K562 (cell line): ENCODE data around the gene AGPAT3. TPM values are rescaled to one million over a fixed set of nuclear protein-coding genes. Genes with fewer than 3 reads are reported as not detected.
A peak's percentile ranks its signal among the peaks of the same experiment; 100 is the strongest.

ENCODE experiments used
- ATAC-seq: fragments of 200-7000 bp; cut with Tn5 transposase; 3 replicates; pipeline ENCODE4 v1.9.1; 2020; ENCODE audit warnings: moderate library complexity
- BruUV-seq: library from RNA; stranded (reverse); fragments of 400-500 nt; replicated peaks from 2 replicates; lab custom pipeline; 2021; lab: Mats Ljungman, UMichigan
- CTCF ChIA-PET: fragments of 300-600 bp; formaldehyde crosslinking; extraction: SDS; loops from one replicate; lab custom pipeline; 2021; ENCODE audit warnings: low intra/inter-chr PET ratio; lab: Yijun Ruan, JAX
- POLR2A ChIA-PET: fragments of 300-600, 350-650 bp; sonication (Branson Sonifier 250); formaldehyde crosslinking; extraction: SDS; loops from one replicate; lab custom pipeline; 2021; ENCODE audit warnings: antibody characterized with exemption, inconsistent platforms; lab: Yijun Ruan, JAX
- DNase-seq, 4 experiments: peaks; one replicate each; pipeline versions ENCODE4 v3.0.0 to v3.0.0-alpha.2; 2011 to 2018; ENCODE audit warnings: low spot score in 3 of 4, mixed read lengths in 3 of 4; ENCODE audit errors: extremely low read depth in 1 of 4
- FAIRE-seq: peaks from 2 replicates; lab custom pipeline; 2011; peaks lifted over from hg19 to GRCh38; lab: Jason Lieb, UNC
- H2AFZ ChIP-seq: 2 replicates; pipeline ENCODE4 v1.6.0; 2011; ENCODE audit warnings: low read depth, low read length, control low read depth, inconsistent platforms
- H3K27ac ChIP-seq: fragments of 200-600 bp; 3 replicates; pipeline ENCODE4 v1.8.0; 2011; ENCODE audit warnings: low read depth, mild to moderate bottlenecking, control low read depth, inconsistent platforms, low read length, moderate library complexity, mixed read lengths; ENCODE audit errors: extremely low read depth
- H3K27me3 ChIP-seq, 2 experiments: fragments of 300-600 bp in 1 of 2; 2 replicates in 1 of 2; 3 replicates in 1 of 2; pipeline versions ENCODE4 v1.6.0 to v1.8.0; 2011; ENCODE audit warnings: inconsistent platforms in 2 of 2, low read length in 2 of 2, mild to moderate bottlenecking in 1 of 2, mixed read lengths in 1 of 2, moderate library complexity in 1 of 2; ENCODE audit not compliant: control insufficient read depth in 2 of 2, insufficient read depth in 2 of 2
- H3K36me3 ChIP-seq: fragments of 300-600 bp; 3 replicates; pipeline ENCODE4 v1.8.0; 2011; ENCODE audit warnings: mild to moderate bottlenecking, low read length, inconsistent platforms; ENCODE audit not compliant: control insufficient read depth, insufficient read depth
- H3K4me1 ChIP-seq, 2 experiments: fragments of 200-600 bp in 1 of 2; replicated peaks in 1 of 2; 2 replicates in 1 of 2; 3 replicates in 1 of 2; pipeline versions ENCODE4 v1.5.1 to v1.8.0; 2011; ENCODE audit warnings: inconsistent platforms in 2 of 2, low read length in 2 of 2, mild to moderate bottlenecking in 1 of 2, mixed read lengths in 1 of 2, moderate library complexity in 1 of 2; ENCODE audit not compliant: control insufficient read depth in 2 of 2, insufficient read depth in 2 of 2
- H3K4me2 ChIP-seq: 2 replicates; pipeline ENCODE4 v1.6.1; 2011; ENCODE audit warnings: low read length, control low read depth, inconsistent platforms, mixed read lengths; ENCODE audit not compliant: insufficient read depth
- H3K4me3 ChIP-seq: fragments of 200-600 bp; sonication (generic), shearing (Covaris generic); 2 replicates; pipeline ENCODE4 v1.5.1; 2016; ENCODE audit warnings: control low read depth, inconsistent platforms
- H3K79me2 ChIP-seq: fragments of 200-600 bp; 3 replicates; pipeline ENCODE4 v1.8.0; 2011; ENCODE audit warnings: low read length, inconsistent platforms; ENCODE audit not compliant: control insufficient read depth, insufficient read depth
- H3K9ac ChIP-seq, 2 experiments: 2 replicates each; pipeline versions ENCODE4 v1.6.0 to v1.6.1; 2011; ENCODE audit warnings: low read depth in 2 of 2, low read length in 2 of 2, control low read depth in 1 of 2, inconsistent platforms in 1 of 2, mild to moderate bottlenecking in 1 of 2, mixed read lengths in 1 of 2; ENCODE audit not compliant: insufficient read depth in 1 of 2
- H3K9me1 ChIP-seq: one replicate; pipeline ENCODE4 v1.6.0; 2011; ENCODE audit warnings: inconsistent platforms, mild to moderate bottlenecking, low read length, moderate library complexity; ENCODE audit not compliant: control insufficient read depth, insufficient read depth
- H3K9me3 ChIP-seq: replicated peaks from 2 replicates; pipeline ENCODE4 v1.5.1; 2011; ENCODE audit warnings: low read depth, low read length, inconsistent platforms; ENCODE audit not compliant: control insufficient read depth, insufficient read depth
- H4K20me1 ChIP-seq: replicated peaks from 2 replicates; pipeline ENCODE4 v1.6.1; 2011; ENCODE audit warnings: low read length, inconsistent platforms, mixed read lengths; ENCODE audit not compliant: control insufficient read depth, insufficient read depth
- ARID1B ChIP-seq: fragments of 450-650 bp; IDR thresholded peaks from 2 replicates; pipeline ENCODE4 v1.6.1; 2016; ENCODE audit warnings: antibody characterized with exemption, mild to moderate bottlenecking, inconsistent platforms
- CAMTA2 ChIP-seq: fragments of 250-450 bp; sonication (Bioruptor Pico); conservative IDR thresholded peaks from 2 replicates; pipeline ENCODE4 v1.5.1; 2022
- CBFA2T3 ChIP-seq: fragments of 450-650 bp; IDR thresholded peaks from 2 replicates; pipeline ENCODE4 v1.6.1; 2017
- CBX1 ChIP-seq: sonication (generic); IDR thresholded peaks from 2 replicates; pipeline ENCODE4 v1.6.1; 2016; ENCODE audit warnings: antibody characterized with exemption, low read depth, mild to moderate bottlenecking
- CXXC5 ChIP-seq: fragments of 250-450 bp; sonication (Bioruptor Pico); IDR thresholded peaks from 2 replicates; pipeline ENCODE4 v1.8.0; 2022; ENCODE audit warnings: inconsistent platforms, mild to moderate bottlenecking, moderate library complexity
- FOXK1 ChIP-seq: sonication (generic); formaldehyde crosslinking; IDR thresholded peaks from 2 replicates; pipeline ENCODE4 v1.8.0; 2022; ENCODE audit warnings: missing genetic modification reagents, mild to moderate bottlenecking, borderline replicate concordance
- JUNB ChIP-seq: fragments of 450-650 bp; formaldehyde crosslinking; conservative IDR thresholded peaks from 2 replicates; pipeline ENCODE4 v1.4.0; 2020; ENCODE audit warnings: mild to moderate bottlenecking
- PRPF4 ChIP-seq: fragments of 200-400 bp; formaldehyde crosslinking; IDR thresholded peaks from one replicate; pipeline ENCODE4 v1.6.1; 2017; ENCODE audit warnings: low read length, low read depth, mild to moderate bottlenecking; ENCODE audit not compliant: insufficient read depth, poor library complexity, severe bottlenecking
- ZKSCAN1 ChIP-seq: fragments of 150-350 bp; IDR thresholded peaks from 2 replicates; pipeline ENCODE4 v1.6.1; 2016; ENCODE audit warnings: low read depth, low read length
- ZNF395 ChIP-seq: fragments of 200-800 bp; sonication (Bioruptor generic); IDR thresholded peaks from 2 replicates; pipeline ENCODE4 v1.6.1; 2017; ENCODE audit warnings: missing genetic modification characterization, missing compliant biosample characterization
- ZNF449 ChIP-seq: fragments of 250-450 bp; sonication (Bioruptor Pico); IDR thresholded peaks from 2 replicates; pipeline ENCODE4 v1.8.0; 2022; ENCODE audit warnings: moderate library complexity, mild to moderate bottlenecking, inconsistent platforms
- WGBS: fragments of 100-300 bp; shearing (Covaris generic); methylation state at CpG from one replicate; pipeline ENCODE4 v1.1.6; 2016; ENCODE audit warnings: low coverage, mixed read lengths; ENCODE audit not compliant: insufficient coverage; ENCODE audit errors: missing lambda C conversion rate; 5-methylcytosine and 5-hydroxymethylcytosine counted together
- in situ Hi-C: fragments of 300-500 bp; cut with MboI; formaldehyde crosslinking; loops from 4 replicates; pipeline ENCODE4 v1.15.0; 2018; ENCODE audit warnings: inconsistent platforms, mixed read lengths
- intact Hi-C: fragments of 100-400 bp; cut with micrococcal nuclease; formaldehyde crosslinking; loops from 2 replicates; pipeline ENCODE4 v1.14.2; 2022
- polyA plus RNA-seq, 8 experiments: library from polyadenylated mRNA; depleted of rRNA in 4 of 8; stranded (reverse) in 5 of 8; unstranded in 3 of 8; fragments of >200 nt; fragmentation: Nextera tagmentation in 2 of 8; fragmentation: Illumina TruSeq in 1 of 8; extraction: Ambion mirVana in 2 of 8; extraction: Trizol in 1 of 8; gene quantifications; 2 replicates each; pipeline versions ENCODE4 v1.2.1 to v1.2.3, GENCODE V29; 2011 to 2014; ENCODE audit warnings: inconsistent platforms in 1 of 8, missing spikeins in 1 of 8
- total RNA-seq, 7 experiments: library from RNA; depleted of rRNA in 6 of 7; stranded (reverse); fragments of >200 nt in 6 of 7; fragmentation: Illumina TruSeq in 2 of 7; extraction: Trizol in 2 of 7; gene quantifications; 2 replicates each; pipeline versions ENCODE4 v1.2.1 to v1.2.3, GENCODE V29; 2011 to 2021; ENCODE audit warnings: low replicate concordance in 1 of 7
- TF ChIP-seq, protein P1 (sequence below), 2 experiments: IDR thresholded peaks; 2 replicates each; pipeline ENCODE4 v1.6.1; 2012; ENCODE audit warnings: improper control_type of control experiment in 2 of 2, low read depth in 2 of 2, low read length in 2 of 2, borderline replicate concordance in 1 of 2

The AGPAT3 gene
- total and polyA plus RNA-seq, 9 of the 15 experiments (the other 6 are each of a cell fraction or from before 2014, with no cell fraction given), result 1.5 to 88.4 (median 35.7) TPM

DNA sequence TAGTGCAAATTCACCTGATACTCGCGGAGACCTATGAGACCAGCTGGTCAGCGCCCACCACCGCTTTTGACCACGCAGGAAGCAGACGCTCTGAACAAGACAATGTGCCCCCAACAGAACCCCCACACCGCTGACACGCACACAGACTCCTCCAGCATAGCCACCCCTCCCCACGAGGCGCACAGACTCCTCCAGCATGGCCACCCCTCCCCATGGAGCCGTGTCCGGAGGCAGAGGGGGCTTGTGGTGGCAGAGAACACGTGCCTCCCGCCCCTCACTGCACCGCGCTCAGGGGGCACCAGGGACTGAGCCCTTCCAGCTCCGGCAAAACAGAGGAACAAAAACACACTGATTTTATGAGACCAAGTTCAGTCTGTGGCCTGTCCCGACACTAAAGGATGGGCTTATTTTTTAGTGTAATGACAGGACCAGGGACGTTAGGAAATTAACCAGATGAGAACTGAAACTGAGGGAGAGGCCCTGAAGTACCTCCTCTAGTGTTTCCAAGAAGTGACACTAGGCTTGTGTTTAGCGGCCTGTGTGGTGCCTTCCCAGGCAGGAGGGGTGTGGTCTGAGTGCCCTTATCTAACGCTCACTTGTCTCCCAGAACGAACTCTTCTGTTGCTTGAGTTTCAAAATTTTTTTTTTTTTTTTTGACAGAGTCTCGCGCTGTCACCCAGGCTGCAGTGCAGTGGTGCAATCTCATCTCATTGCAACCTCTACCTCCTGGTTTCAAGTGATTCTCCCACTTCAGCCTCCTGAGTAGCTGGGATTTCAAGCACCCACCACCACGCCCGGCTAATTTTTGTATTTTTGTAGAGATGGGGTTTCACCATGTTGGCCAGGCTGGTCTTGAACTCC lies 10.0 kb upstream of the AGPAT3 start:
- Histone ChIP-seq H3K36me3 (no peaks in the 10 kb centered on the region), H3K79me2 (no peaks in the 10 kb centered on the region), H3K4me2 (peak overlapping the region; percentile 85), H3K9ac (peak overlapping the region; percentile 74 to 93), H3K27me3 (no peaks in the 10 kb centered on the region), H3K27ac (peak overlapping the region; percentile 89), H3K9me3 (peaks cover 15% of the 10 kb centered on the region), H3K9me1 (no peaks in the 10 kb centered on the region), H2AFZ (peak overlapping the region; percentile 97), H3K4me1 (peaks cover 33 to 45% of the 10 kb centered on the region in 2 experiments), H3K4me3 (peak overlapping the region; percentile 15; the same call in 1 of the 2 replicates), H4K20me1 (no peaks in the 10 kb centered on the region)
- BruUV-seq, result no TSS peak
- peak; percentile 98 for FAIRE-seq
- DNase-seq, result peak; percentile 88 to 97 (median 92)
- CTCF ChIA-PET, result interaction anchor here (0.6 to 0.7 kb wide), 2 partner anchors 20 to 84 kb away, joined by 3 read pairs; no protein-coding TSS in a partner anchor
- in situ Hi-C loops (no loop called here), intact Hi-C loops (loop anchor here (2.0 to 5.0 kb wide), 3 partner anchors 26 to 44 kb away; no protein-coding TSS in a partner anchor)
- POLR2A ChIA-PET, result interaction anchor here (0.7 to 1.3 kb wide), 8 partner anchors 7 to 200 kb away, joined by 3 to 7 read pairs (median 3); no protein-coding TSS in a partner anchor
- 5% methylated on average over 26 of the region's 26 CpGs for WGBS
- peak; percentile 96 for ATAC-seq
- TF ChIP-seq CBX1, result 0 out of 2 replicates have a peak, but pooled peaks have one; percentile 31
- peak; percentile 66; the same call in 1 of the 2 replicates for TF ChIP-seq FOXK1 (CRISPR knock-in tag)
- TF ChIP-seq ZNF395 (CRISPR knock-in tag), result peak; percentile 61
- TF ChIP-seq CBFA2T3, result peak; percentile 81
- TF ChIP-seq PRPF4, result no peak
- no peak for TF ChIP-seq ZNF449 (CRISPR knock-in tag)
- peak; percentile 85 for TF ChIP-seq ARID1B
- TF ChIP-seq ZKSCAN1, result no peak
- no peak for TF ChIP-seq CAMTA2 (CRISPR knock-in tag)
- TF ChIP-seq CXXC5 (CRISPR knock-in tag), result peak; percentile 83
- TF ChIP-seq, protein P1, sequence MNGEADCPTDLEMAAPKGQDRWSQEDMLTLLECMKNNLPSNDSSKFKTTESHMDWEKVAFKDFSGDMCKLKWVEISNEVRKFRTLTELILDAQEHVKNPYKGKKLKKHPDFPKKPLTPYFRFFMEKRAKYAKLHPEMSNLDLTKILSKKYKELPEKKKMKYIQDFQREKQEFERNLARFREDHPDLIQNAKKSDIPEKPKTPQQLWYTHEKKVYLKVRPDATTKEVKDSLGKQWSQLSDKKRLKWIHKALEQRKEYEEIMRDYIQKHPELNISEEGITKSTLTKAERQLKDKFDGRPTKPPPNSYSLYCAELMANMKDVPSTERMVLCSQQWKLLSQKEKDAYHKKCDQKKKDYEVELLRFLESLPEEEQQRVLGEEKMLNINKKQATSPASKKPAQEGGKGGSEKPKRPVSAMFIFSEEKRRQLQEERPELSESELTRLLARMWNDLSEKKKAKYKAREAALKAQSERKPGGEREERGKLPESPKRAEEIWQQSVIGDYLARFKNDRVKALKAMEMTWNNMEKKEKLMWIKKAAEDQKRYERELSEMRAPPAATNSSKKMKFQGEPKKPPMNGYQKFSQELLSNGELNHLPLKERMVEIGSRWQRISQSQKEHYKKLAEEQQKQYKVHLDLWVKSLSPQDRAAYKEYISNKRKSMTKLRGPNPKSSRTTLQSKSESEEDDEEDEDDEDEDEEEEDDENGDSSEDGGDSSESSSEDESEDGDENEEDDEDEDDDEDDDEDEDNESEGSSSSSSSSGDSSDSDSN (IDR thresholded peaks at IDR 0.05; ENCODE audit: borderline replicate concordance in 1 of 2, low read depth in 2 of 2, low read length in 2 of 2), result peak; percentile 43 to 92; a peak in 2 of 4 replicates
- TF ChIP-seq JUNB, result no peak
